GM21390 (cell line): ENCODE measurements around the gene PDE6D.
"Not testable (repeated sequence)": the region's sequence is repeated elsewhere in the genome, so short reads cannot be mapped to it uniquely, and the experiment has no call there.

Experiments used
- ATAC-seq: cut with Tn5 transposase; IDR thresholded peaks from one replicate; pipeline ENCODE4 v1.9.1; 2021; ENCODE audit not compliant: unreplicated experiment

The PDE6D gene

DNA sequence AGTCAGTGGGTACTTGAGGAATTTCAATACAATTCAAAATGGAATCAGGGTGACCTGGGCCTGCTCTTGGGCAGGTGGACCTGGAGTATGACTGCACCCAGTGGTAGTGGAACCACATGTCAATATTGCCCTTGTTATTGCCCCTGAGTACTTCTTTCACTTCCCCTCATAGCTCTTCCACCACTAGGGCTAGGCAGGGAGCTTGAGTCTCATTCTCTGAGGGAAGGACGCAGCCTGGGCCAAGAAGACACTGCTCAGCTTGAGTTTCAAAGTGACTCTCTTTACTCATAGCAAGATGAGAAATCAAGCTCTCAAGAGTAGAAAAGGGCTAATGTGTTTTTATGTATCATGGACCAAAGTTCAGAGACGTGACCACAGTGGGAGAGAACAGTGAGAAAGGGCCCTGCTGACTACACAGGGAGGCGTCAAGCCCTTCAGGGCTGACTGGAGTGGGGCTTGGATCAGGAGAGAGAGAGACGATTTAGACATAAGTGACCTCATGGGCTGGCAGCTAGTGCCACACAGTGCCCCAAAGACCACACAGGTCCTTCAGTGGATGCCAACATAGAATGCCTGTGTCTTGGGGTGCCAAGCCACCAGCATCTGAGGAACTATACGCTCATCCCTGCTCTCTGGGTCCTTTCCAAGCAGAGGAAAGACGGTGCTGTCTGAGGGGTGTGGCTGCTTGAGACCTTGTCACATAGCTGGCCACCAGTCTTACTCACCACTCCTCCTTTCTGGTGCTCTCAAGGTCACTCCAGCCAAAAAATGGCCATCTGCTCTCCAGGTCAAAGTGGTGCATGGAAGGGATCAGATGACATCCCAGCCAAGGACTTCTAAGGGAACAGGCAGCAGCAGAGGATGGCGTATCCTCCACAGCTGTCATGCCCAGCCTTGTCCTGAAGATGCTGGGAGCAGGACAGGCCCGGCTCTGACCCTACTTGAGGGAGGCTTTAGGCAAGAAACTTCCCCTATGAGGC, 59.8 kb downstream of the PDE6D start:
- ATAC-seq: peak; percentile 85

DNA sequence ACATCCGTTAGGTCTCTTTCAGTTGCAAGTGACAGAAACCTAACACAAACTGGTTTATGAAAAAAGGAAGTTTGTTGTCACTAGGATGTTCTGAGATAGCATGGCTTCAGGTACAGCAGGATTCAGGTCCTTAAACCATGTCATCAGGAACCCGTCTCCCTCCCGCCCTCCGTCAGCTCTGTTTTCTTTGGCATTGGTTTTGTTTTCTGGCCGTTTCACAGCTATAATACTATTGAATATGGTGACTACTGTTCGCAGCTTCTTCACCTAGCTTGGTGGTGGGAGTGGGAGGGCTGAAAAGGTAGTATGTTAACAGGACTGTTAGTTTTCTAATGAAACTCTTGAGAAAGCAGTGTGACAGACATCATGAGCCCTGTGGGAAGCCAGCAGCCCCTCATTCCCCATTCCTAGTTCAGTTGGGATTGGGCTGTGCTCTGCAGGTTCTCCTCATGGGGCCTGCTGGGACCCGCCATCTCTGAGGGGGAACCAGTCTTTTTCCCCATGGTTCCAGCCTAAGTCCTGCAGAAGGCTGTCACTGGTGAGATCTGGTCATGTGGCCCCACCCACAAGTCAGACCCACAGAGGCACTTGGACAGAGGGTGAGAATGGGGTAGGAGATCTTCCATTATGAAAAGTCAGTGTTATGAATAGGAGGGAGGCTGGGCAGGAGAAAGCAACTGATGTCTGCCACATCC, 60.6 kb downstream of the PDE6D start:
- ATAC-seq: peak; percentile 7

DNA sequence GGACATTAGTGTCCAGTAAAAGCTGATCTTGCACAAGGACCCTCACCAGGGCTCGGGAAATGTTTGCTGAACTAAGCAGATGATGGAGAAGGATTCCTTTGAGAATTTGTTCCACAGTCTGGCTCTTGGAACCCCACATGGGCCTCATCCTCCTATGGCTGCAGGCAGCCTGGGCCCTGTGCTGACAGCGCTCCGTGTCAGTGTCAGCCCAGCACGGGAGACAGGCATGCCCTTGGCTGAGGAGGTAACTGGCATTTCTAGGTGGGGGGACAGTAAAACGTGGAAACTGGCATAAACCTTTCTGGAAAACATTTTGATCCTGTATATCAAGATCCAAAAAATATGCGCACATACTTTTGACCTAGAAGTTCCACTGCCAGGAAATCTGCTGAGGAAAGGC, 62.3 kb downstream of the PDE6D start:
- ATAC-seq: no peak

DNA sequence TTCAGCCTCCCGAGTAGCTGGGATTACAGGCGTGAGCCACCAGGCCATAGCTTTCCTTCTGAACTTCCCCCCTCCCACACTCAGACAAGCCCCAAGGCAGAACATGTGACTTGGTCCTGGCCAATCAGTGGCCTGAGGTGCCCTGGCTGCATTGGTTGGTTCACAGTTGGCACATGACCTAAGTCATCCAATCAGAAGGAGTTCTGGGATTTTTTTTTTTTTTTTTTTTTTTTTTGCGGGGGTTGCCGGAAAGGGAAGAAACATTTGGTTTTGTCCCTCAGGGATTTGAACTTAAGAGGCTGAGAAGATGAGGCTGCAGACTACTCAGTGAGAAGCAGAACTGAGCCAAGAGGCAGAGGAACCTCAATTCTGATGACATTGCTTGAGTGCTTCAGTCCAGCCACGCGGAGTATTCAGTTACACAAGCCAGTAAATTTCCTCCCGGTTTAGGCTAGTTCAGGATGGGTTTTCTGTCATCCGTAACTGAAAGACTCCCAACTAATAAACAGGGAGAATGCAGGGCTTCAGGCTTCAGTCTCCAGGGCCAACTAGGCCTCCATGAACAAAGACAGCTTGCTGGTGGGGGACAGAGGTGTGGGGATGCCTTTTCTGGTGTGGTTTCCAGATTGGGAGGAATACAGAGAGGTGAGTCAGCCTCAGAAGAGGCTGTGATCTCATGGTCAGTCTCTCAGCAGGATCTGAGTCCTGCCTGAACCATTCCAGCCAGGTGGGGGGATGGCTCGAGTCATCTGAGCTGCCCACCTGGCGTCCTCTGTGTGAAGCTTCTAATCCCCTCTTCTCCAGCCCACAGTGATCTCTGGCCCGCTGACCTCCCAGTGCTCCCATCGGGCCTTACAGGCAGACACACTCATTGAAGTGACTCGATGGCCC, 63.6 kb downstream of the PDE6D start:
- no peak for ATAC-seq

DNA sequence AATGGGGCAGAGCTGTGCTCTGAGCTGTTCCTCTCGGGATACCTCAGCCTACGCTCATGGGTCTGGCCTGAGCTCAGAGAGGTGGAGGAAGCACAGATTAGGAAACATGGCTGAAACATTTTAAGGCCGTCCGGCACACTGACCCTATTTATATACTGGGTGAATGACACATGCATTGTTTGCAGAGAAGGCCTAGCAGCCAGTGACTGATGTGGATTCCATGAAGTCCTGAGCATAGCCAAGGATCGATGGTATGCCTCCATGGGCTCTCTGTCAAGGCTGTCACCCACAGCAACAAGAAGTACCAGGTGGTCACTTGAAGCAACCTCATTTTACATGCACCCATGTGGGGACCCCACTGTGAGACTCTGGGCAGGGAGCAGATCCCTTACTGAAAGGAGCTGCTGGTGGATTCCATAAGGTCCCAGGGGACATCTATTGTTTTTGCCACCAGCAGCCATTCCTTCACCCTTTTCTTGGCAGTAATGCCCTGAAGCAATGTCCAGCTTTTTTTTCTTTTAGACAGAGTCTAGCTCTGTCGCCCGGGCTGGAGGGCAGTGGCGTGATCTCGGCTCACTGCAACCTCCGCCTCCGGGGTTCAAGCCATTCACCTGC, 64.3 kb downstream of the PDE6D start:
- ATAC-seq: no peak

DNA sequence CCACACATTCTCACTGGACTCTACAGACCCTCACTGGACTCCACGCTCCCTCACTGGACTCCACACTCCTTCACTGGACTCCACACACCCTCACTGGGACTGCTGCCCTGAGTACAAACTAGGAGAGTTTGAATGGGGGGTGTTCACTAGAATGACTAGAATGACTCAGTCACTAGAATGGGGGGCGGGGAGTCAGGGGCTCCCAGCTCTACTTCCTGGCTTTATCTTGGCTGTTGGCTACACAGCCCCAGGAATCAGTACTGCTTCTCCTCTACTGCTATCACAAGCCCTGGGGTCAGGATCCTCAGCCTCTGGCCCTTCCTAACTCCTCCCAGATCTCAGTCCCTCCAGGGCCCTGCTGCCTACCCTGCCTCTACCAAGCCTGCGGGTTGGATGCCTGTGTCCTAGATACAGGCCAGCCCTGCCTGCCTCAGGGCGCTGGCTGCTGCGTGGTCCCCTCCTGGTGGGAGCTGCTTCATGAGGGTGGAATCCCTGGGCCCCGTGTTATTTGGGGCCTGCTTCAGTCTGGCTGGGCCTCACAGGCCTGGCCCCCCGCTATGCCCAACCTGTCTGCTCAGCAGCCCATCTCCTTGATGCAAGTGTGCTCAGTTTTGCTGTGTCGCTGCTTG, 65.0 kb downstream of the PDE6D start:
- ATAC-seq: no peak

DNA sequence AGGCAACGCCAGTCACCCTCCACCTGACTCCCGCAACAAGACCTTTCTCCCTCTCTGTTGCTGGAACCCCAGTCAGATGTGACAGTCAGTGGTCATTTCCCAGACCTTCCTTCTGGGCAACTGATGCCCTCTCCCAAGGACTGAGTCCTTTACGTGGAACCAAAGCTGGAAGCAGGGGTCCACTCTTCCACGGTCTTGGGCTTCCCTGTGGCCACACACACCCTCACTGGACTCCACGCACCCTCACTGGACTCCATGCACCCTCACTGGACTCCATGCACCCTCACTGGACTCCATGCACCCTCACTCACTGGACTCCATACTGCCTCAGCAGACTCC, 65.6 kb downstream of the PDE6D start:
- no peak for ATAC-seq

DNA sequence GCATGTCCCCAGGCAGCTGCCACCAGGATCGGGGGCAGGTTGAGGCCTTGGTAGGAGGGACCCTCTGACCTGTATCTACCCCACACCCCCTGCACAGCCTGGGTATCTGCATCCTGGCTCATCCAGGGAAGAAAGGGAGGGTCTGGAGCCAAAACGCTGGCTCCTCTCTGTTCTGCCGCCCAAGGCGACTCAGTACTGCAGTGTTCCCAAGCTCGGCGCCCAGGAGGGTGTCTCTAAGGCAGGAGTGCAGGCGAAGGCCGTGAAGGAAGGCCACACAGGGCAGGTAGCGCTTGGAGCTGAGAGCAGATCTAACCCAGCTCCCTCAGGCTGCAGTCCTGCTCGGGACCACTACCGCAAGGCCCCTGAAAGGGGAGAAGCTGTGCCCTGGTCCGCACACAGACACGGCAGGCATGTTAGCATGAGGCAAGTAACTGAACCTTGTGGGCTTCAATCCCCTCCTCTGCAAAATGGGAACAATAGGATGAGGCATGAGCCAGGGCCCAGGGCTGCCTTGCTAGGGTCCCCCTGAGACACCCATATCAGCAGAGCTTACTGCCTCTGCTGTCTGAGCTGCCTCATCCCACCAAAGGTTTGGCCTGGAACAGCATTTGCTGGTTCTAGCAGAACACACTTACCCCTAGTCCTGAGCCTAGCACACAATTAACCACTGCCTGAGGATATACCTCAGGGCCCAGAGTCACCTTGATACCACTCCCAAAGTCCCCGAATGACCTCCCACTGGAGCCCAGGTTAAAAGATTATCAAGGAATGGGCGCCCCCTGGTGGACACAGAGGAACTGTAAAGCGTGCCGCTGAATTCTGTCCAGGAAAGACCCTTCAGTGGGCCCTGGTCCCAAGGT, 66.2 kb downstream of the PDE6D start:
- ATAC-seq: no peak

DNA sequence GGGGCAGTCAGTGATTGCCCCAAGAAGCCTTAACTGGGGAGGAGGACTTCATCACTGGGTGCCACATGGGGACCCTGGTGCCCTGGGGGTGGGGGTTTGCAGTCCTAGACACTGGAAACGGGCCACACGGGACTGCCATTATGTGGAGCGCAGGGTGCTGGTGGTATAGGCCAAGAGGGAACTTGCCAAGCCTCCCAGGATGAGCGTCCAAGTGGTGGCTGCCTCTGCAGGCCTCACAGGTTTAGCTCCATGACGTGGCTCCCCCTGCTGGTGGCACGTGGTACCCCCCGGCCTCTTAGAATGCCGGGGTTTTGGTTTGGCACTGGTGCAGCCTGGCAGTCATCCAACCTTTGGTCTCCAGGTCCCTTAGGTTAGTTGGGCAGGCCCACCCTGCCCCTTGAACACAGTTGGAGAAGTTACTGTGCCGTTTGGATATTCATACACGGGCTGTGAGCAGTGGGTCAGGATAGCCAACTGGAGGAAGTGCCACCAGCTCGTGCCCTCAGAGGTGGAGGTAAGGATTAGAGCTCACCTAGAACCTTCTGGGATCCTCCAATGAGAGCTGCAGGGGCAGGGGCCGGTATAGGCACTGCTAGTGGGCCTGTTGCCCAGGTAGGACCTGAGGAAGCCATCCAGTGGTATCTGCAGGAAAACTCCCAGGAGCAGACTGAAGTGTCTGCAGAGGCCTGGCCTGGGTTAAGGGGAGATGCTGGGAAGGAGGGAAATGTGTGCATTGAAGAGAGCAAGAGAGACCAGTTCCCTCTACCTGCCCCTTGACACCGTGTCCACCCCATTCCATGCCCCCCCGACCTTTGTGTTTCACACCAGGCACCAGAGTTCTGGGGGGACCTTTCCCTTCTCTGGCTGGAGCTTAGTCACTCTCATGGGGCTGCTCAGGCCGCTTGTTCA, 67.1 kb downstream of the PDE6D start:
- no peak for ATAC-seq

DNA sequence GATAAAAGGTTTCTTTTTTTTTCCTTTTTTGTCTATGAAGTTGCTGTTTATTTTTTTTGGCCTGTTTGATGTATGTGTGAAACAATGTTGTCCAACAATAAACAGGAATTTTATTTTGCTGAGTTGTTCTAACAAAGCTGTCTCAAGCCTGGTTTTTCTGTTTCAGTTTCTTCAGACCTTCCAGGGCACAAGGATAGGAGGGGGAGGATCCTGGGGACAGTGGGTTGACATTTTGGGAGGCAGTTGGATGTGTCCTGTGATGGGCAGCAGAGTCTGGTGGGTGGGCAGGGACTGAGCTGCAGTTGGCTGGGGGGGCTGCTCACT, 67.7 kb downstream of the PDE6D start:
- ATAC-seq: not testable (repeated sequence)

DNA sequence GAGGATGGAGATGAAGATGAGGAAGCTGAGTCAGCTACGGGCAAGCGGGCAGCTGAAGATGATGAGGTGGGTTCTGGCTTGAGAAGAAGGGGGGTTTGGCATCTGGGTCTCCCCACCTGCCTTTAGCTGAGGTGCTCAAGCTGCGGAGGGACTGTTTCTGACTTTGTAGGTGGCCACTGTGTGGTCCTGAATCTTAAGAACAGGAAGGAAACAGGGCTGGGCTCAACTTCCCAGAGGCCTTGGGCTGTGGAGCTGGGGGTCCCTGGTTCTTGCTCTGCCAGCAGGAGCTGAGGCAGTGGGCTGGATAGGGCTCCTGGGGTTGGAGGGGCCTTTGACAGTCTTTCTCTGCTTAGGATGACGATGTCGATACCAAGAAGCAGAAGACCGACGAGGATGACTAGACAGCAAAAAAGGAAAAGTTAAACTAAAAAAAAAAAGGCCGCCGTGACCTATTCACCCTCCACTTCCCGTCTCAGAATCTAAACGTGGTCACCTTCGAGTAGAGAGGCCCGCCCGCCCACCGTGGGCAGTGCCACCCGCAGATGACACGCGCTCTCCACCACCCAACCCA, 68.5 kb downstream of the PDE6D start:
- not testable (repeated sequence) for ATAC-seq

DNA sequence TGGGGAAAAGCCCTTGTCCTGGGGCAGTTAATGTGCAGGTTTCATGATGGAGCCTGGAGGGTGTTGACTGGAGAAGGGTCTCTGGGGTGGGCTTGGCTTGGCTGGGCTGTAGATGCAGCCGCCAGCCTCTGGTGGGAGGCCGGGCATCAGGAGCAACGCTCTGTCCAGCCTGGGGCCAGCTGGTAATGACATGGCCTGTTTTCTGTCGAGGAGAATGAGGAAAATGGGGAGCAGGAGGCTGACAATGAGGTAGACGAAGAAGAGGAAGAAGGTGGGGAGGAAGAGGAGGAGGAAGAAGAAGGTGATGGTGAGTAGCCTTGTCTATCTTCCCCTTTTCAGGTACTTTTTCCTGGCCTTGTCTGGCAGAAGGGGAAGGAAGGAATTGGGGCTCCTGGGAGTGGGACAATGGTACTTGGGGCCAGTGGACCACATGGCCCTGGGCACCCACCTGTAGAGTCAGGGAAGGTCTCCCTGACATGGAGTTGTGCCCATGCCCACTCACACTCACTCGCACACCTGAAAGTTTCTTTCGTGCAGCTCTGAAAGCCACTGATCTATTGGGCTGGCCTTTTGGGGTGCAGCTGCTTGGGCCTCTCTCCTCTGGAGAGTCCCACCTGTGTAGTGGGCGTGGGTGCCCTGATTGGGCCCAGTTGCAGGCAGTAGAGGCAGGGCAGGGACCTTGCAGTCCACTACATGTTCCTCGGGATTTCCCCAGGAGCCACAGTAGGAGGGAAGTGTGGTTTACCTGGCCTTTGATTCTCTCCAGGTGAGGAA, 69.2 kb downstream of the PDE6D start:
- no peak for ATAC-seq

DNA sequence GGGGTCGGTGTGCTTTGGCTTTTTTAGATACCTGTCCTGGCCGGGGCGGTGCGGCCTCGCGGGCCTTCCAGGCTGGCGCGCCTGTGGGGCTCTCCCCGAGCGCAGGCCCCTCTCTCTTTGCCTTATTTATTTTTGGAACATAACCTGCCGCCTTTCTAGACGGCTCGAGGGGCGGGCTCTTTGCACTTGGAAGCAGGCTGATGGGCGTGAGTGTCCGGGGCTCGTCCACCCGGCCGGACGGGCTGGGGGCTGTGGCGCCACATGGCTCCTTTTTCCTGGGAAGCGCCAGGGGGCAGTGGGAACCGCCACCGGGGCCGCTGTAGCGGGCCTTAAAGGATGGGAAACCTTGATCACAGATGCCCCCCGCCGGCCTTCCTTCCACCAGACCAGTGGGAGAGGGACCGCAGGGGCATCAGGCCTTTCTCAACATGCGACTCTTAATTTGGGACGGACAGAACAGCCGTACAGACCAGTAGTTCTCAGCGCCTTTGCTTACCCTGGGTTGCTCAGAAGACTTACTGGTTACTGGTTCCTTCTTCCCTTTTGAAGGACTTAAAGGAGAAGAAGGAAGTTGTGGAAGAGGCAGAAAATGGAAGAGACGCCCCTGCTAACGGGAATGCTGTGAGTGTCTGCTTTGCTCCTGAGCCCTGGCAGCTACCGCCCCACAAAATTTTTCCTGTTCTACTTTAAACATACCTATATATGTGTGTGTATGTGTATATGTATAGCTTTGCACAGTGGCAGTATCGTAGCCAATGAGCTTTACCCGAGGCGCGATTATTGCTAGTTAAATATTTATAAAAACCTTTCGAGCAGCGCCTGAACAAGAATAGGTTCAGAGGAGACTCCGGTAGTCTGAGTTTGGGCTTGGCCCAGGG, 70.0 kb downstream of the PDE6D start:
- ATAC-seq: no peak

DNA sequence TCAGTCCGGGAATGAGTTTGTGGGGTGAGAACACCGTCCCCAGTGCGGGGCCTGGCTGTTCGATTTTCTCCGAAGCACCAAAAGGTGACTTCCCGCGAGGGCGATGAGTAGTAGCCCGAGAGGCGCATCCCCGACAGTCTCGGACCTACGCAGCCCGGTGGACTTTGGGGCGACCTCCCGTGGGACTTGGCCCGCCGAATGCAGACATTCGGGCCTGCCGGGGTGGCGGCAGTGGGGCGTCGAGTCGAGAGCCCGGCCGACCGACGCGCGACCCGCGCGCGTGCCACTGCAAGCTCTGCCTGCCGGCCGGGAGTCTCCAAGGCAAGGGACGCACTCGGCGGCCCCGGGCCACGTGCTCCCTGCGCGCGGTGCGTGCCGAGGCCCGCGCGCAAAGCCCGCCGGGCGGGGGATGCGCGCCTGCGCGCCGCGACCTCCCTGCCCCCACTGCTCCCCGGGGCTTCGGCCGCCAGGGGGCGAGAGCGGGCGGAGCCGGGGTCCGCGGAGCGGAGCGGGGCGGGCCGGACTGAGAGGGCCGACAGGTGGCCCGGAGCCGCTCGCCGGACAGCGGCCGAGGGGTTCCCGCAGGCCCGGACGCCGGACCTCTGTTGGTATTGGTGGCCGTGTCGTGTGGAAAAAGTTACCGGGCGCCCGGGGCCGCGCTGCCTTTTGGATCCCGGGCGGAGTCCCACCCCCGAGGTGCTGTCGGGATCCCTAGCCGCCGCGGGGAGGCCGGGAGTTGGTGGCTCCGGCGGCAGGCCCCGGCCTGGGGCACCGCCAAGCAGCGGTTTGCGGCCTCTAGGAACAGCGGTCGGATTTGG, 70.9 kb downstream of the PDE6D start:
- peak; percentile 19 for ATAC-seq

DNA sequence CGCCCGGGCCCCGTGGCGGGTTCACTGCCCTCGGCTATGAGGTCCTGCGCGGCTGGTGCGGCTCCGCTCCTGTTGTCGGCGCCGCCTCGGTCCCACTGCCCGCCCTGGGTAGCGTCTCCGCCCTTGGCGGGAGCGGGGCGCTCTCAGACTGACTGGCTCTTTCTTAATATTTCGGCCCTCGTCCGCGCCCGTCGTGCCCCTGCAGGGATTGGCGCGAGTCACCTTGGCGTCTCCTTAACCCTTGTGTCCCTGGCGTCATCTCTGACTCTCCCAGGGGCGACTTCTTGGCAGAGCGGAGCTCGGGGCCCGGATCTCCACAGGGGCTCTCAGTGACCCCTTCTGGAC, 71.5 kb downstream of the PDE6D start:
- no peak for ATAC-seq
